SU-DHL-6 (cell line): ENCODE measurements around the gene ZMIZ1.

Experiments
- EZH2phosphoT487 ChIP-seq: fragments of 200-600 bp; sonication (generic), shearing (Covaris generic); conservative IDR thresholded peaks from 2 replicates; pipeline ENCODE4 v1.6.1; 2018; ENCODE audit warnings: mild to moderate bottlenecking, antibody characterized with exemption, low read length, moderate library complexity, mixed read lengths
- TF ChIP-seq, protein P1 (sequence below): fragments of 200-600 bp; sonication (generic); IDR thresholded peaks from one replicate; pipeline ENCODE4 v1.5.1; 2017; ENCODE audit warnings: antibody characterized with exemption, mild to moderate bottlenecking, low read length, moderate library complexity; ENCODE audit not compliant: insufficient read depth, poor library complexity, severe bottlenecking

DNA sequence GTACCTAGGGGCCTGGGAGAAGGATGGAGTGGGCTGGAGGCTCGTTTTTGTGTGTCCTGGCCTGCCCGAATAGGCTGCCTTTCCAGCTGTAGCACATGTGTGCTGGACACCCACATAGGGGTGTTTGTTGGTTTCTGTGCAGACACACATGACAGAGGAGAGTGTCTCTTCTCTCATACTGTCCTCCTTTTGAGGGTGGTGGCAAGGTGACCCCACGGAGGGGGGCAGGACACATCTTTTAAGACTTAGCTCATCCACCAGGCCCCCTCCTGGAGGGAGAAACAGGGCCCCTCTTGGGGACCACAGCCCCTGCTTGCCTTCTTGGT is 206.3 kb downstream of the ZMIZ1 start:
- TF ChIP-seq EZH2phosphoT487 = no peak
- TF ChIP-seq, protein P1, sequence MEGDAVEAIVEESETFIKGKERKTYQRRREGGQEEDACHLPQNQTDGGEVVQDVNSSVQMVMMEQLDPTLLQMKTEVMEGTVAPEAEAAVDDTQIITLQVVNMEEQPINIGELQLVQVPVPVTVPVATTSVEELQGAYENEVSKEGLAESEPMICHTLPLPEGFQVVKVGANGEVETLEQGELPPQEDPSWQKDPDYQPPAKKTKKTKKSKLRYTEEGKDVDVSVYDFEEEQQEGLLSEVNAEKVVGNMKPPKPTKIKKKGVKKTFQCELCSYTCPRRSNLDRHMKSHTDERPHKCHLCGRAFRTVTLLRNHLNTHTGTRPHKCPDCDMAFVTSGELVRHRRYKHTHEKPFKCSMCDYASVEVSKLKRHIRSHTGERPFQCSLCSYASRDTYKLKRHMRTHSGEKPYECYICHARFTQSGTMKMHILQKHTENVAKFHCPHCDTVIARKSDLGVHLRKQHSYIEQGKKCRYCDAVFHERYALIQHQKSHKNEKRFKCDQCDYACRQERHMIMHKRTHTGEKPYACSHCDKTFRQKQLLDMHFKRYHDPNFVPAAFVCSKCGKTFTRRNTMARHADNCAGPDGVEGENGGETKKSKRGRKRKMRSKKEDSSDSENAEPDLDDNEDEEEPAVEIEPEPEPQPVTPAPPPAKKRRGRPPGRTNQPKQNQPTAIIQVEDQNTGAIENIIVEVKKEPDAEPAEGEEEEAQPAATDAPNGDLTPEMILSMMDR = no peak
